ENCODE data around the gene ELOF1. TPM values are rescaled to one million over a fixed set of nuclear protein-coding genes. Genes with fewer than 3 reads are reported as not detected.

The ELOF1 gene
- polyA plus RNA-seq, 1 of the 3 experiments (the other 2 are of a cell fraction) = 157 TPM

- WGBS (ENCODE audit: low lambda C conversion rate) = 9% methylated on average over 2 of the region's 9 CpGs
- Histone ChIP-seq H3K9ac (no peak overlapping the region), H2AFZ (ENCODE audit: low read depth) (no peak overlapping the region), H3K4me2 (no peak overlapping the region), H3K36me3 (replicated peaks in 1 of 2; ENCODE audit: control insufficient read depth in 1 of 2, insufficient read depth in 2 of 2, low read length in 1 of 2) (no peaks in the 10 kb centered on the region), H3K27ac (ENCODE audit: low read depth in 2 of 2, low read length in 1 of 2) (peak overlapping the region in 1 of 2 experiments; percentile 16; a peak in 1 of 4 replicates), H3K27me3 (ENCODE audit: insufficient read depth) (no peaks in the 10 kb centered on the region), H3K9me2 (no peaks in the 10 kb centered on the region), H3K9me3 (no peaks in the 10 kb centered on the region), H4K20me1 (ENCODE audit: insufficient read depth) (no peaks in the 10 kb centered on the region; the same call in 1 of the 2 replicates), H3K79me2 (ENCODE audit: insufficient read depth) (peaks cover 20% of the 10 kb centered on the region), H3F3A (replicated peaks; ENCODE audit: insufficient read depth) (peaks cover 29% of the 10 kb centered on the region), H3K4me3 (ENCODE audit: low read depth in 2 of 2, low read length in 1 of 2) (no peak overlapping the region), H3K4me1 (ENCODE audit: control insufficient read depth in 1 of 2, insufficient read depth in 2 of 2, low read depth in 1 of 2, low read length in 1 of 2) (peaks cover 7 to 12% of the 10 kb centered on the region in 2 experiments; a peak in 2 of 4 replicates)
- peak; percentile 89 for DNase-seq
- POLR2A ChIA-PET = interaction anchor here (0.7 to 1.0 kb wide), 4 partner anchors 21 to 236 kb away, joined by 3 to 5 read pairs (median 4); no protein-coding TSS in a partner anchor
- CTCF ChIA-PET = interaction anchor here (0.9 to 1.5 kb wide), 5 partner anchors 9 to 150 kb away, joined by 3 to 6 read pairs (median 4); partner anchors contain the start of genes CNN1 and ELOF1
- TF ChIP-seq GABPA (IDR thresholded peaks at IDR 0.05; ENCODE audit: low read depth) (no peak), POLR2AphosphoS5 (IDR thresholded peaks at IDR 0.05; ENCODE audit: low read depth, low read length) (no peak), NFIC (IDR thresholded peaks at IDR 0.05; ENCODE audit: borderline replicate concordance) (peak; percentile 67), RCOR1 (IDR thresholded peaks at IDR 0.05; ENCODE audit: low read length) (peak; percentile 68; the same call in 1 of the 2 replicates), MXI1 (IDR thresholded peaks at IDR 0.05; ENCODE audit: low read depth, low read length) (peak; percentile 100), FOXJ3 (CRISPR knock-in tag; IDR thresholded peaks at IDR 0.05) (no peak), GATA2 (CRISPR knock-in tag; IDR thresholded peaks at IDR 0.05) (no peak), CHD2 (IDR thresholded peaks at IDR 0.05; ENCODE audit: low read length, partially characterized antibody) (peak; percentile 55), TEAD4 (IDR thresholded peaks at IDR 0.05; ENCODE audit: borderline replicate concordance, insufficient read depth) (no peak), RAD21 (IDR thresholded peaks at IDR 0.05; ENCODE audit: low read length) (peak; percentile 53), EP300 (IDR thresholded peaks at IDR 0.05; ENCODE audit: borderline replicate concordance in 1 of 2, low read depth in 1 of 2, low read length in 1 of 2) (peak in 1 of 2 experiments; percentile 15; a peak in 1 of 4 replicates), SMC3 (IDR thresholded peaks at IDR 0.05; ENCODE audit: low read depth, low read length) (peak; percentile 49), NRF1 (IDR thresholded peaks at IDR 0.05; ENCODE audit: low read depth, low read length) (peak; percentile 84), PBX3 (IDR thresholded peaks at IDR 0.05) (no peak), RFX5 (IDR thresholded peaks at IDR 0.05; ENCODE audit: low read length) (peak; percentile 85), YY1 (IDR thresholded peaks at IDR 0.05; ENCODE audit: low read depth) (no peak), EZH2phosphoT487 (IDR thresholded peaks at IDR 0.05; ENCODE audit: borderline replicate concordance, low read depth) (no peak), JUND (IDR thresholded peaks at IDR 0.05) (no peak), RXRA (IDR thresholded peaks at IDR 0.05; ENCODE audit: borderline replicate concordance, low read depth) (no peak), CTCF (IDR thresholded peaks at IDR 0.05) (peak; percentile 46; the same call in 1 of the 2 replicates), ELF1 (IDR thresholded peaks at IDR 0.05) (no peak), MEF2A (IDR thresholded peaks at IDR 0.05; ENCODE audit: borderline replicate concordance, low read depth) (no peak), TCF12 (IDR thresholded peaks at IDR 0.05) (no peak), SIN3A (IDR thresholded peaks at IDR 0.05; ENCODE audit: borderline replicate concordance, low read depth, low read length) (peak; percentile 92; the same call in 1 of the 2 replicates)
- TF ChIP-seq, protein P1, sequence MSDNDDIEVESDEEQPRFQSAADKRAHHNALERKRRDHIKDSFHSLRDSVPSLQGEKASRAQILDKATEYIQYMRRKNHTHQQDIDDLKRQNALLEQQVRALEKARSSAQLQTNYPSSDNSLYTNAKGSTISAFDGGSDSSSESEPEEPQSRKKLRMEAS (IDR thresholded peaks at IDR 0.05; ENCODE audit: low read depth) = peak; percentile 99
- TF ChIP-seq, protein P2, sequence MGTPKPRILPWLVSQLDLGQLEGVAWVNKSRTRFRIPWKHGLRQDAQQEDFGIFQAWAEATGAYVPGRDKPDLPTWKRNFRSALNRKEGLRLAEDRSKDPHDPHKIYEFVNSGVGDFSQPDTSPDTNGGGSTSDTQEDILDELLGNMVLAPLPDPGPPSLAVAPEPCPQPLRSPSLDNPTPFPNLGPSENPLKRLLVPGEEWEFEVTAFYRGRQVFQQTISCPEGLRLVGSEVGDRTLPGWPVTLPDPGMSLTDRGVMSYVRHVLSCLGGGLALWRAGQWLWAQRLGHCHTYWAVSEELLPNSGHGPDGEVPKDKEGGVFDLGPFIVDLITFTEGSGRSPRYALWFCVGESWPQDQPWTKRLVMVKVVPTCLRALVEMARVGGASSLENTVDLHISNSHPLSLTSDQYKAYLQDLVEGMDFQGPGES (IDR thresholded peaks at IDR 0.05; ENCODE audit: low read depth, low read length) = peak; percentile 27; the same call in 1 of the 2 replicates
- TF ChIP-seq, protein P3, sequence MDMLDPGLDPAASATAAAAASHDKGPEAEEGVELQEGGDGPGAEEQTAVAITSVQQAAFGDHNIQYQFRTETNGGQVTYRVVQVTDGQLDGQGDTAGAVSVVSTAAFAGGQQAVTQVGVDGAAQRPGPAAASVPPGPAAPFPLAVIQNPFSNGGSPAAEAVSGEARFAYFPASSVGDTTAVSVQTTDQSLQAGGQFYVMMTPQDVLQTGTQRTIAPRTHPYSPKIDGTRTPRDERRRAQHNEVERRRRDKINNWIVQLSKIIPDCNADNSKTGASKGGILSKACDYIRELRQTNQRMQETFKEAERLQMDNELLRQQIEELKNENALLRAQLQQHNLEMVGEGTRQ (IDR thresholded peaks at IDR 0.05; ENCODE audit: borderline replicate concordance, low read depth, low read length) = peak; percentile 57; the same call in 1 of the 2 replicates
- TF ChIP-seq, protein P4, sequence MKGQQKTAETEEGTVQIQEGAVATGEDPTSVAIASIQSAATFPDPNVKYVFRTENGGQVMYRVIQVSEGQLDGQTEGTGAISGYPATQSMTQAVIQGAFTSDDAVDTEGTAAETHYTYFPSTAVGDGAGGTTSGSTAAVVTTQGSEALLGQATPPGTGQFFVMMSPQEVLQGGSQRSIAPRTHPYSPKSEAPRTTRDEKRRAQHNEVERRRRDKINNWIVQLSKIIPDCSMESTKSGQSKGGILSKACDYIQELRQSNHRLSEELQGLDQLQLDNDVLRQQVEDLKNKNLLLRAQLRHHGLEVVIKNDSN (IDR thresholded peaks at IDR 0.05; ENCODE audit: borderline replicate concordance, low read depth) = peak; percentile 80
Observed at GRCh38 chr19:11530432-11530831, 28.6 kb downstream of the ELOF1 start.

Measured in SK-N-SH (cell line).